HCT116 (cell line): Measurements from ENCODE around the gene CPED1. TPM values are rescaled to one million over a fixed set of nuclear protein-coding genes. Genes with fewer than 3 reads are reported as not detected.

Experiments
- ATAC-seq: fragments of 200-7000 bp; cut with Tn5 transposase; 2 replicates; pipeline ENCODE4 v1.9.1; 2020; ENCODE audit warnings: mild to moderate bottlenecking, moderate library complexity
- BruUV-seq: library from RNA; stranded (reverse); fragments of 400-500 nt; replicated peaks from 2 replicates; lab custom pipeline; 2021; lab: Mats Ljungman, UMichigan
- CTCF ChIA-PET: fragments of 300-600 bp; sonication (Branson Sonifier 250); formaldehyde crosslinking; loops from one replicate; lab custom pipeline; 2021; ENCODE audit warnings: antibody characterized with exemption; lab: Charles Lee
- POLR2A ChIA-PET: fragments of 300-600, 350-600 bp; sonication (Branson Sonifier 250); formaldehyde crosslinking; loops from one replicate; lab custom pipeline; 2021; ENCODE audit warnings: antibody characterized with exemption; lab: Charles Lee
- RAD21 ChIA-PET, 2 experiments: fragments of 300-600 bp; sonication (Branson Sonifier 250); formaldehyde crosslinking; loops; one replicate each; lab custom pipeline; 2023; ENCODE audit warnings: low total read pairs in 2 of 2; ENCODE audit not compliant: uncharacterized antibody in 2 of 2, unreplicated experiment in 2 of 2, low non-redundant PET in 1 of 2; lab: Charles Lee
- DNase-seq: peaks from one replicate; pipeline ENCODE4 v3.0.0-alpha.2; 2010; ENCODE audit warnings: low read depth, low spot score
- H2AFZ ChIP-seq: fragments of 200-600 bp; shearing (Covaris generic), sonication (generic); 2 replicates; pipeline ENCODE4 v1.6.1; 2017; ENCODE audit warnings: low read depth, mixed run types, mixed read lengths, antibody characterized with exemption, low read length; ENCODE audit not compliant: poor library complexity, severe bottlenecking
- H3K27ac ChIP-seq: 2 replicates; pipeline ENCODE4 v1.5.1; 2012; ENCODE audit warnings: low read depth, low read length
- H3K27me3 ChIP-seq: fragments of 200-600 bp; sonication (generic); 2 replicates; pipeline ENCODE4 v1.6.1; 2016; ENCODE audit warnings: mixed run types, low read length, mixed read lengths; ENCODE audit not compliant: insufficient read depth
- H3K36me3 ChIP-seq, 2 experiments: fragments of 200-500 bp in 1 of 2; fragments of 200-600 bp in 1 of 2; sonication (Bioruptor generic) in 1 of 2; sonication (generic) in 1 of 2; 2 replicates each; pipeline versions ENCODE4 v1.5.1 to v1.6.1; 2014 to 2016; ENCODE audit warnings: low read length in 2 of 2, inconsistent platforms in 1 of 2, mixed read lengths in 1 of 2, mixed run types in 1 of 2; ENCODE audit not compliant: insufficient read depth in 2 of 2, control insufficient read depth in 1 of 2
- H3K4me1 ChIP-seq, 2 experiments: fragments of 200-600 bp in 1 of 2; sonication (generic) in 1 of 2; 2 replicates each; pipeline versions ENCODE4 v1.5.1 to v1.6.1; 2012 to 2017; ENCODE audit warnings: low read length in 2 of 2, inconsistent platforms in 1 of 2, mild to moderate bottlenecking in 1 of 2, mixed read lengths in 1 of 2, mixed run types in 1 of 2, moderate library complexity in 1 of 2; ENCODE audit not compliant: insufficient read depth in 2 of 2, control insufficient read depth in 1 of 2
- H3K4me2 ChIP-seq: fragments of 200-600 bp; sonication (generic); 2 replicates; pipeline ENCODE4 v1.6.1; 2017; ENCODE audit warnings: mixed run types, low read length, mixed read lengths
- H3K4me3 ChIP-seq, 2 experiments: fragments of 200-600 bp in 1 of 2; sonication (generic) in 1 of 2; replicated peaks in 1 of 2; 2 replicates each; pipeline ENCODE4 v1.5.1; 2011 to 2016; ENCODE audit warnings: low read length in 2 of 2, control low read depth in 1 of 2, low read depth in 1 of 2, mild to moderate bottlenecking in 1 of 2, mixed read lengths in 1 of 2, mixed run types in 1 of 2
- H3K79me2 ChIP-seq: fragments of 200-600 bp; sonication (generic); 2 replicates; pipeline ENCODE4 v1.6.1; 2017; ENCODE audit warnings: mild to moderate bottlenecking, mixed run types, low read length, moderate library complexity, mixed read lengths; ENCODE audit not compliant: insufficient read depth
- H3K9ac ChIP-seq: fragments of 200-600 bp; sonication (generic); 2 replicates; pipeline ENCODE4 v1.6.1; 2016; ENCODE audit warnings: low read length, mixed read lengths
- H3K9me2 ChIP-seq: fragments of 200-600 bp; sonication (generic), shearing (Covaris generic); 2 replicates; pipeline ENCODE4 v1.6.1; 2017; ENCODE audit warnings: mixed run types, mild to moderate bottlenecking, moderate library complexity; ENCODE audit not compliant: insufficient read depth
- H3K9me3 ChIP-seq, 2 experiments: fragments of 200-500 bp in 1 of 2; fragments of 200-600 bp in 1 of 2; sonication (Bioruptor generic) in 1 of 2; sonication (generic) in 1 of 2; 2 replicates each; pipeline ENCODE4 v1.6.1; 2014 to 2017; ENCODE audit warnings: low read length in 2 of 2, mixed read lengths in 2 of 2, inconsistent platforms in 1 of 2, low read depth in 1 of 2, mild to moderate bottlenecking in 1 of 2, mixed run types in 1 of 2, moderate library complexity in 1 of 2; ENCODE audit not compliant: control insufficient read depth in 1 of 2, insufficient read depth in 1 of 2
- H4K20me1 ChIP-seq: fragments of 200-600 bp; sonication (generic), shearing (Covaris generic); 2 replicates; pipeline ENCODE4 v1.6.1; 2017; ENCODE audit warnings: mixed run types, mild to moderate bottlenecking, moderate library complexity; ENCODE audit not compliant: insufficient read depth
- ELF1 ChIP-seq: IDR thresholded peaks from 2 replicates; pipeline ENCODE4 v1.6.1; 2012; ENCODE audit warnings: low read depth, borderline replicate concordance
- EZH2phosphoT487 ChIP-seq: fragments of 200-600 bp; IDR thresholded peaks from 2 replicates; pipeline ENCODE4 v1.6.1; 2018; ENCODE audit warnings: antibody characterized with exemption, borderline replicate concordance
- FOSL1 ChIP-seq: IDR thresholded peaks from 2 replicates; pipeline ENCODE4 v1.6.1; 2012; ENCODE audit warnings: low read depth
- JUND ChIP-seq: IDR thresholded peaks from 2 replicates; pipeline ENCODE4 v1.6.1; 2012
- MAX ChIP-seq: IDR thresholded peaks from 2 replicates; pipeline ENCODE4 v1.6.1; 2012
- POLR2A ChIP-seq: IDR thresholded peaks from 2 replicates; pipeline ENCODE4 v1.7.0; 2011; ENCODE audit warnings: borderline replicate concordance; ENCODE audit not compliant: insufficient read depth, insufficient read length; ENCODE audit errors: extremely low read depth
- POLR2AphosphoS5 ChIP-seq: IDR thresholded peaks from 2 replicates; pipeline ENCODE4 v1.6.1; 2011; ENCODE audit warnings: mild to moderate bottlenecking, low read depth, low read length, moderate library complexity
- SIN3A ChIP-seq: IDR thresholded peaks from 2 replicates; pipeline ENCODE4 v1.6.1; 2012; ENCODE audit warnings: low read depth
- YY1 ChIP-seq: IDR thresholded peaks from 2 replicates; pipeline ENCODE4 v1.6.1; 2011; ENCODE audit warnings: low read length, low read depth, moderate library complexity, mild to moderate bottlenecking; ENCODE audit not compliant: insufficient replicate concordance; ENCODE audit errors: extremely low read depth
- intact Hi-C: fragments of 100-400 bp; cut with micrococcal nuclease; formaldehyde crosslinking; loops from 2 replicates; pipeline ENCODE4 v1.10.0; 2022
- total RNA-seq: library from RNA; stranded (reverse); gene quantifications from one replicate; pipeline ENCODE4 v1.2.1, GENCODE V29; 2021; ENCODE audit not compliant: unreplicated experiment

The CPED1 gene
- total RNA-seq, 1 experiment from 2014 or later = 1.2 TPM

GRCh38 chr7:121019018-121019417, 30.5 kb downstream of the CPED1 start:
- RAD21 ChIA-PET = no interaction called here
- no peak overlapping the region for H3K4me2 ChIP-seq

GRCh38 chr7:121020249-121020988, 31.9 kb downstream of the CPED1 start:
- no peak overlapping the region for H3K27ac ChIP-seq

More at GRCh38 chr7:121019018-121019417, 30.5 kb downstream of the CPED1 start:
- H3K36me3 ChIP-seq = no peaks in the 10 kb centered on the region
- DNase-seq (no peak), ATAC-seq (no peak)
- TF ChIP-seq YY1 = no peak
- no peak for TF ChIP-seq JUND
- no peaks in the 10 kb centered on the region for H3K4me1 ChIP-seq
- H3K4me3 ChIP-seq = no peak overlapping the region
- H3K9me2 ChIP-seq = no peaks in the 10 kb centered on the region
- no peaks in the 10 kb centered on the region for H3K79me2 ChIP-seq
- no TSS peak for BruUV-seq
- ChIA-PET CTCF (no interaction called here), POLR2A (no interaction called here)
- H4K20me1 ChIP-seq = no peaks in the 10 kb centered on the region
- H3K27me3 ChIP-seq = no peaks in the 10 kb centered on the region
- no peak overlapping the region for H3K27ac ChIP-seq
- no peaks in the 10 kb centered on the region for H3K9me3 ChIP-seq
- no peak overlapping the region for H2AFZ ChIP-seq
- intact Hi-C loops = no loop called here
- no peak overlapping the region for H3K9ac ChIP-seq

More at GRCh38 chr7:121020249-121020988, 31.9 kb downstream of the CPED1 start:
- BruUV-seq = no TSS peak
- TF ChIP-seq POLR2A (no peak), EZH2phosphoT487 (no peak), FOSL1 (no peak), POLR2AphosphoS5 (no peak), SIN3A (no peak), MAX (no peak), JUND (no peak), ELF1 (no peak)
- Histone ChIP-seq H3K9me3 (no peaks in the 10 kb centered on the region), H3K9me2 (no peaks in the 10 kb centered on the region), H2AFZ (no peak overlapping the region), H4K20me1 (no peaks in the 10 kb centered on the region), H3K4me1 (no peaks in the 10 kb centered on the region), H3K4me2 (no peak overlapping the region), H3K4me3 (no peak overlapping the region), H3K79me2 (no peaks in the 10 kb centered on the region), H3K27me3 (no peaks in the 10 kb centered on the region), H3K36me3 (no peaks in the 10 kb centered on the region), H3K9ac (no peak overlapping the region)
- CTCF ChIA-PET = no interaction called here
- no peak for DNase-seq
- ATAC-seq = no peak
- POLR2A ChIA-PET = no interaction called here
- intact Hi-C loops = no loop called here
- RAD21 ChIA-PET = no interaction called here
